ENCODE measurements around the gene SH2B2. TPM values are rescaled to one million over a fixed set of nuclear protein-coding genes. Genes with fewer than 3 reads are reported as not detected.
A peak's percentile ranks its signal among the peaks of the same experiment; 100 is the strongest.

The SH2B2 gene
- total and polyA plus RNA-seq, 2 experiments from 2014 or later = 5.6 to 21.9 TPM

- no peak for TF ChIP-seq CTCF (conservative IDR thresholded peaks at IDR 0.05; ENCODE audit: low read depth in 2 of 2)
- TF ChIP-seq ZNF114 (CRISPR knock-in tag; IDR thresholded peaks at IDR 0.05) = no peak
- TF ChIP-seq EZH2phosphoT487 (IDR thresholded peaks at IDR 0.05; ENCODE audit: unreplicated experiment) = no peak
- no peak for TF ChIP-seq STAT1 (IDR thresholded peaks at IDR 0.05; ENCODE audit: unreplicated experiment)
- no peak for TF ChIP-seq JUNB (IDR thresholded peaks at IDR 0.05; ENCODE audit: unreplicated experiment)
- TF ChIP-seq, protein P1, sequence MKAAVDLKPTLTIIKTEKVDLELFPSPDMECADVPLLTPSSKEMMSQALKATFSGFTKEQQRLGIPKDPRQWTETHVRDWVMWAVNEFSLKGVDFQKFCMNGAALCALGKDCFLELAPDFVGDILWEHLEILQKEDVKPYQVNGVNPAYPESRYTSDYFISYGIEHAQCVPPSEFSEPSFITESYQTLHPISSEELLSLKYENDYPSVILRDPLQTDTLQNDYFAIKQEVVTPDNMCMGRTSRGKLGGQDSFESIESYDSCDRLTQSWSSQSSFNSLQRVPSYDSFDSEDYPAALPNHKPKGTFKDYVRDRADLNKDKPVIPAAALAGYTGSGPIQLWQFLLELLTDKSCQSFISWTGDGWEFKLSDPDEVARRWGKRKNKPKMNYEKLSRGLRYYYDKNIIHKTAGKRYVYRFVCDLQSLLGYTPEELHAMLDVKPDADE (IDR thresholded peaks at IDR 0.05) = no peak
- TF ChIP-seq NANOG (IDR thresholded peaks at IDR 0.05; ENCODE audit: borderline replicate concordance) = no peak
- no peak for TF ChIP-seq POLR2AphosphoS5 (IDR thresholded peaks at IDR 0.05; ENCODE audit: low read depth)
- no peak for TF ChIP-seq EZH2 (IDR thresholded peaks at IDR 0.05; ENCODE audit: low read depth, unreplicated experiment)
- TF ChIP-seq ZNF331 (CRISPR knock-in tag; IDR thresholded peaks at IDR 0.05; ENCODE audit: low read depth) = no peak
These were observed 678 bp downstream of the SH2B2 start (continued) for GRCh38 chr7:102287111-102287980.

DNA sequence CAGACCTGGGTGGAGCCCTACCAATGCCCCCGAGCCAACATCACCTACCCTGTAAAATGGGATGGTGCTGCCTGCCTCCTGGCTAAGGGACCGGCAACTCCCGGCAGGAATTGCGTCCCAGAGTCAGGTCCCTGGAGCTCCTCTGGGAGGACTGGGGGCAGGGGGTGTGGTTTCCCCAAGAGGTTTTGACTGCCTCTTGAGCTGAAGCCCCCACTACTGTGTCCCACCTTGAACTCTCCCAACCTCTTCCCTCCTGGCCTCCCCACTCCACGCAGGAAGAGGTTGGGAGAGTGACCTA lies 1.3 kb downstream of the SH2B2 start:
- ATAC-seq = peak; percentile 17
- H3K9me3 Mint-ChIP-seq = no peaks in the 10 kb centered on the region
- H3K36me3 Mint-ChIP-seq (ENCODE audit: low read depth) = peaks cover 3% of the 10 kb centered on the region; the same call in 1 of the 3 replicates
- Histone ChIP-seq H3K27ac (ENCODE audit: low read depth) (no peak overlapping the region), H3K4me1 (ENCODE audit: insufficient read depth) (peaks cover 17% of the 10 kb centered on the region), H3K79me2 (replicated peaks; ENCODE audit: insufficient read depth) (no peaks in the 10 kb centered on the region; the same call in 1 of the 2 replicates), H3K27me3 (ENCODE audit: insufficient read depth) (peaks cover 17% of the 10 kb centered on the region; the same call in 1 of the 2 replicates), H4K20me1 (replicated peaks; ENCODE audit: insufficient read depth) (peaks cover 18% of the 10 kb centered on the region), H3K4me3 (peak overlapping the region; percentile 94), H3K36me3 (ENCODE audit: insufficient read depth) (no peaks in the 10 kb centered on the region), H3F3A (replicated peaks; ENCODE audit: low read depth) (0 out of 2 replicates have a peak, but pooled peaks cover 10% of the 10 kb centered on the region), H3K9me2 (ENCODE audit: insufficient read depth) (no peaks in the 10 kb centered on the region), H3K4me2 (peak overlapping the region; percentile 93), H2AFZ (0 out of 2 replicates have a peak overlapping the region, but pooled peaks have one; percentile 83)
- no peak overlapping the region for H3K27ac Mint-ChIP-seq
- H3K4me1 Mint-ChIP-seq = peaks cover 32% of the 10 kb centered on the region
- H3K27me3 Mint-ChIP-seq (ENCODE audit: insufficient read depth, low read depth, poor library complexity) = peaks cover 17% of the 10 kb centered on the region
- H3K4me3 Mint-ChIP-seq = peak overlapping the region; percentile 67
- peak; percentile 20 for TF ChIP-seq JUNB (IDR thresholded peaks at IDR 0.05; ENCODE audit: unreplicated experiment)
- TF ChIP-seq EZH2 (IDR thresholded peaks at IDR 0.05; ENCODE audit: low read depth, unreplicated experiment) = no peak
- DNase-seq (ENCODE audit: low spot score) = peak; percentile 54

All from GM23338 (cell line).